HCT116 (cell line): Measurements from ENCODE around the gene HOMER1. TPM values are rescaled to one million over a fixed set of nuclear protein-coding genes. Genes with fewer than 3 reads are reported as not detected.

Experiments used
- ATAC-seq: fragments of 200-7000 bp; cut with Tn5 transposase; 2 replicates; pipeline ENCODE4 v1.9.1; 2020; ENCODE audit warnings: mild to moderate bottlenecking, moderate library complexity
- BruUV-seq: library from RNA; stranded (reverse); fragments of 400-500 nt; replicated peaks from 2 replicates; lab custom pipeline; 2021; lab: Mats Ljungman, UMichigan
- CTCF ChIA-PET: fragments of 300-600 bp; sonication (Branson Sonifier 250); formaldehyde crosslinking; loops from one replicate; lab custom pipeline; 2021; ENCODE audit warnings: antibody characterized with exemption; lab: Charles Lee
- POLR2A ChIA-PET: fragments of 300-600, 350-600 bp; sonication (Branson Sonifier 250); formaldehyde crosslinking; loops from one replicate; lab custom pipeline; 2021; ENCODE audit warnings: antibody characterized with exemption; lab: Charles Lee
- RAD21 ChIA-PET, 2 experiments: fragments of 300-600 bp; sonication (Branson Sonifier 250); formaldehyde crosslinking; loops; one replicate each; lab custom pipeline; 2023; ENCODE audit warnings: low total read pairs in 2 of 2; ENCODE audit not compliant: uncharacterized antibody in 2 of 2, unreplicated experiment in 2 of 2, low non-redundant PET in 1 of 2; lab: Charles Lee
- DNase-seq: peaks from one replicate; pipeline ENCODE4 v3.0.0-alpha.2; 2010; ENCODE audit warnings: low read depth, low spot score
- H2AFZ ChIP-seq: fragments of 200-600 bp; shearing (Covaris generic), sonication (generic); 2 replicates; pipeline ENCODE4 v1.6.1; 2017; ENCODE audit warnings: low read depth, mixed run types, mixed read lengths, antibody characterized with exemption, low read length; ENCODE audit not compliant: poor library complexity, severe bottlenecking
- H3K27ac ChIP-seq: 2 replicates; pipeline ENCODE4 v1.5.1; 2012; ENCODE audit warnings: low read depth, low read length
- H3K27me3 ChIP-seq: fragments of 200-600 bp; sonication (generic); 2 replicates; pipeline ENCODE4 v1.6.1; 2016; ENCODE audit warnings: mixed run types, low read length, mixed read lengths; ENCODE audit not compliant: insufficient read depth
- H3K36me3 ChIP-seq, 2 experiments: fragments of 200-500 bp in 1 of 2; fragments of 200-600 bp in 1 of 2; sonication (Bioruptor generic) in 1 of 2; sonication (generic) in 1 of 2; 2 replicates each; pipeline versions ENCODE4 v1.5.1 to v1.6.1; 2014 to 2016; ENCODE audit warnings: low read length in 2 of 2, inconsistent platforms in 1 of 2, mixed read lengths in 1 of 2, mixed run types in 1 of 2; ENCODE audit not compliant: insufficient read depth in 2 of 2, control insufficient read depth in 1 of 2
- H3K4me1 ChIP-seq, 2 experiments: fragments of 200-600 bp in 1 of 2; sonication (generic) in 1 of 2; 2 replicates each; pipeline versions ENCODE4 v1.5.1 to v1.6.1; 2012 to 2017; ENCODE audit warnings: low read length in 2 of 2, inconsistent platforms in 1 of 2, mild to moderate bottlenecking in 1 of 2, mixed read lengths in 1 of 2, mixed run types in 1 of 2, moderate library complexity in 1 of 2; ENCODE audit not compliant: insufficient read depth in 2 of 2, control insufficient read depth in 1 of 2
- H3K4me2 ChIP-seq: fragments of 200-600 bp; sonication (generic); 2 replicates; pipeline ENCODE4 v1.6.1; 2017; ENCODE audit warnings: mixed run types, low read length, mixed read lengths
- H3K4me3 ChIP-seq, 2 experiments: fragments of 200-600 bp in 1 of 2; sonication (generic) in 1 of 2; replicated peaks in 1 of 2; 2 replicates each; pipeline ENCODE4 v1.5.1; 2011 to 2016; ENCODE audit warnings: low read length in 2 of 2, control low read depth in 1 of 2, low read depth in 1 of 2, mild to moderate bottlenecking in 1 of 2, mixed read lengths in 1 of 2, mixed run types in 1 of 2
- H3K79me2 ChIP-seq: fragments of 200-600 bp; sonication (generic); 2 replicates; pipeline ENCODE4 v1.6.1; 2017; ENCODE audit warnings: mild to moderate bottlenecking, mixed run types, low read length, moderate library complexity, mixed read lengths; ENCODE audit not compliant: insufficient read depth
- H3K9ac ChIP-seq: fragments of 200-600 bp; sonication (generic); 2 replicates; pipeline ENCODE4 v1.6.1; 2016; ENCODE audit warnings: low read length, mixed read lengths
- H3K9me2 ChIP-seq: fragments of 200-600 bp; sonication (generic), shearing (Covaris generic); 2 replicates; pipeline ENCODE4 v1.6.1; 2017; ENCODE audit warnings: mixed run types, mild to moderate bottlenecking, moderate library complexity; ENCODE audit not compliant: insufficient read depth
- H3K9me3 ChIP-seq, 2 experiments: fragments of 200-500 bp in 1 of 2; fragments of 200-600 bp in 1 of 2; sonication (Bioruptor generic) in 1 of 2; sonication (generic) in 1 of 2; 2 replicates each; pipeline ENCODE4 v1.6.1; 2014 to 2017; ENCODE audit warnings: low read length in 2 of 2, mixed read lengths in 2 of 2, inconsistent platforms in 1 of 2, low read depth in 1 of 2, mild to moderate bottlenecking in 1 of 2, mixed run types in 1 of 2, moderate library complexity in 1 of 2; ENCODE audit not compliant: control insufficient read depth in 1 of 2, insufficient read depth in 1 of 2
- H4K20me1 ChIP-seq: fragments of 200-600 bp; sonication (generic), shearing (Covaris generic); 2 replicates; pipeline ENCODE4 v1.6.1; 2017; ENCODE audit warnings: mixed run types, mild to moderate bottlenecking, moderate library complexity; ENCODE audit not compliant: insufficient read depth
- EGR1 ChIP-seq: IDR thresholded peaks from 2 replicates; pipeline ENCODE4 v1.6.1; 2012; ENCODE audit warnings: low read depth
- ELF1 ChIP-seq: IDR thresholded peaks from 2 replicates; pipeline ENCODE4 v1.6.1; 2012; ENCODE audit warnings: low read depth, borderline replicate concordance
- EZH2 ChIP-seq: fragments of 200-600 bp; sonication (generic); IDR thresholded peaks from 2 replicates; pipeline ENCODE4 v1.6.1; 2017; ENCODE audit warnings: antibody characterized with exemption, mixed run types
- EZH2phosphoT487 ChIP-seq: fragments of 200-600 bp; IDR thresholded peaks from 2 replicates; pipeline ENCODE4 v1.6.1; 2018; ENCODE audit warnings: antibody characterized with exemption, borderline replicate concordance
- FOSL1 ChIP-seq: IDR thresholded peaks from 2 replicates; pipeline ENCODE4 v1.6.1; 2012; ENCODE audit warnings: low read depth
- JUND ChIP-seq: IDR thresholded peaks from 2 replicates; pipeline ENCODE4 v1.6.1; 2012
- POLR2A ChIP-seq: IDR thresholded peaks from 2 replicates; pipeline ENCODE4 v1.7.0; 2011; ENCODE audit warnings: borderline replicate concordance; ENCODE audit not compliant: insufficient read depth, insufficient read length; ENCODE audit errors: extremely low read depth
- POLR2AphosphoS5 ChIP-seq: IDR thresholded peaks from 2 replicates; pipeline ENCODE4 v1.6.1; 2011; ENCODE audit warnings: mild to moderate bottlenecking, low read depth, low read length, moderate library complexity
- SIN3A ChIP-seq: IDR thresholded peaks from 2 replicates; pipeline ENCODE4 v1.6.1; 2012; ENCODE audit warnings: low read depth
- SP1 ChIP-seq: IDR thresholded peaks from 2 replicates; pipeline ENCODE4 v1.6.1; 2012; ENCODE audit warnings: low read depth
- TCF7L2 ChIP-seq: IDR thresholded peaks from 2 replicates; pipeline ENCODE4 v1.7.0; 2011; ENCODE audit warnings: borderline replicate concordance, inconsistent platforms; ENCODE audit not compliant: insufficient read depth, insufficient read length; ENCODE audit errors: extremely low read depth
- YY1 ChIP-seq: IDR thresholded peaks from 2 replicates; pipeline ENCODE4 v1.6.1; 2011; ENCODE audit warnings: low read length, low read depth, moderate library complexity, mild to moderate bottlenecking; ENCODE audit not compliant: insufficient replicate concordance; ENCODE audit errors: extremely low read depth
- ZFX ChIP-seq: fragments of 450-650 bp; IDR thresholded peaks from 2 replicates; pipeline ENCODE4 v1.6.1; 2017
- ZNF274 ChIP-seq: fragments of 200-500 bp; sonication (Bioruptor generic); IDR thresholded peaks from 2 replicates; pipeline ENCODE4 v1.6.1; 2014; ENCODE audit warnings: mild to moderate bottlenecking, low read depth, low read length, inconsistent platforms
- intact Hi-C: fragments of 100-400 bp; cut with micrococcal nuclease; formaldehyde crosslinking; loops from 2 replicates; pipeline ENCODE4 v1.10.0; 2022
- total RNA-seq: library from RNA; stranded (reverse); gene quantifications from one replicate; pipeline ENCODE4 v1.2.1, GENCODE V29; 2021; ENCODE audit not compliant: unreplicated experiment
- TF ChIP-seq, protein P1 (sequence below): IDR thresholded peaks from 2 replicates; pipeline ENCODE4 v1.6.1; 2011; ENCODE audit warnings: mild to moderate bottlenecking, low read length, moderate library complexity; ENCODE audit not compliant: insufficient replicate concordance; ENCODE audit errors: extremely low read depth
- TF ChIP-seq, protein P2 (sequence below): IDR thresholded peaks from 2 replicates; pipeline ENCODE4 v1.6.1; 2012
- TF ChIP-seq, protein P3 (sequence below), 3 experiments: fragments of 200-600 bp in 1 of 3; sonication (generic) in 1 of 3; IDR thresholded peaks in 2 of 3; conservative IDR thresholded peaks in 1 of 3; 2 replicates each; pipeline ENCODE4 v1.5.1; 2012 to 2017; ENCODE audit warnings: low read depth in 2 of 3, low read length in 2 of 3, antibody characterized with exemption in 1 of 3, borderline replicate concordance in 1 of 3, control low read depth in 1 of 3, mild to moderate bottlenecking in 1 of 3, mixed read lengths in 1 of 3, mixed run types in 1 of 3, moderate library complexity in 1 of 3; ENCODE audit not compliant: insufficient read depth in 1 of 3
- TF ChIP-seq, protein P4 (sequence below): IDR thresholded peaks from 2 replicates; pipeline ENCODE4 v1.6.1; 2012; ENCODE audit warnings: low read depth

The HOMER1 gene
- total RNA-seq, 1 experiment from 2014 or later, result 21.4 TPM

DNA sequence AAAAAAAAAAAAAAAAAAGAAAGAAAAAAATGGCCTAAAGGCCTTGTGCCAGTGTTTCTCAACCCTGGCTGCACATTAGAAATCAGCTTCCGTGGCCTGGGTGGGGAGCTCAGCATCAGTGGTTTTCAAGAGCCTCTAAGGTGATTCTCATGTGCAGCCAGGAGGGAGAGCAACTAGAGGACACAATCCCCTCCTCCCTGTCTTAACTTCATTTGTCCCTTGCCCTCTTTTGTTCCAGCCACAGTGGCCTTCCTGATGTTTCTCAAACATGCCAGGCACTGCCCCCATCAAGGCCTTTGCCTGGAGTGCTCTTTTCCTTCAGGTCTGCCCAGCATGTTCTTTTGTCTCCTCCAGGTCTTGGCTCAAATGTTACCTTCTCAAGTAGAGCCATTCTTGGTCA lies 42.4 kb downstream of the HOMER1 start:
- Histone ChIP-seq H3K4me1 (no peaks in the 10 kb centered on the region), H3K4me3 (no peak overlapping the region), H4K20me1 (no peaks in the 10 kb centered on the region), H3K27ac (no peak overlapping the region), H3K36me3 (no peaks in the 10 kb centered on the region), H3K79me2 (peaks cover 42% of the 10 kb centered on the region), H3K9ac (no peak overlapping the region), H3K4me2 (no peak overlapping the region), H3K27me3 (no peaks in the 10 kb centered on the region), H3K9me3 (no peaks in the 10 kb centered on the region), H3K9me2 (no peaks in the 10 kb centered on the region), H2AFZ (no peak overlapping the region)
- DNase-seq, result no peak
- RAD21 ChIA-PET, result no interaction called here
- no peak for ATAC-seq
- TF ChIP-seq FOSL1 (no peak), EZH2 (no peak), SIN3A (no peak), TCF7L2 (no peak), JUND (no peak), ZFX (no peak), ZNF274 (no peak), EGR1 (no peak), POLR2A (no peak), POLR2AphosphoS5 (no peak), ELF1 (no peak), EZH2phosphoT487 (no peak), YY1 (no peak), SP1 (no peak)
- TF ChIP-seq, protein P1, sequence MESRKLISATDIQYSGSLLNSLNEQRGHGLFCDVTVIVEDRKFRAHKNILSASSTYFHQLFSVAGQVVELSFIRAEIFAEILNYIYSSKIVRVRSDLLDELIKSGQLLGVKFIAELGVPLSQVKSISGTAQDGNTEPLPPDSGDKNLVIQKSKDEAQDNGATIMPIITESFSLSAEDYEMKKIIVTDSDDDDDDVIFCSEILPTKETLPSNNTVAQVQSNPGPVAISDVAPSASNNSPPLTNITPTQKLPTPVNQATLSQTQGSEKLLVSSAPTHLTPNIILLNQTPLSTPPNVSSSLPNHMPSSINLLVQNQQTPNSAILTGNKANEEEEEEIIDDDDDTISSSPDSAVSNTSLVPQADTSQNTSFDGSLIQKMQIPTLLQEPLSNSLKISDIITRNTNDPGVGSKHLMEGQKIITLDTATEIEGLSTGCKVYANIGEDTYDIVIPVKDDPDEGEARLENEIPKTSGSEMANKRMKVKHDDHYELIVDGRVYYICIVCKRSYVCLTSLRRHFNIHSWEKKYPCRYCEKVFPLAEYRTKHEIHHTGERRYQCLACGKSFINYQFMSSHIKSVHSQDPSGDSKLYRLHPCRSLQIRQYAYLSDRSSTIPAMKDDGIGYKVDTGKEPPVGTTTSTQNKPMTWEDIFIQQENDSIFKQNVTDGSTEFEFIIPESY, result no peak
- TF ChIP-seq, protein P2, sequence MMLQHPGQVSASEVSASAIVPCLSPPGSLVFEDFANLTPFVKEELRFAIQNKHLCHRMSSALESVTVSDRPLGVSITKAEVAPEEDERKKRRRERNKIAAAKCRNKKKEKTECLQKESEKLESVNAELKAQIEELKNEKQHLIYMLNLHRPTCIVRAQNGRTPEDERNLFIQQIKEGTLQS, result no peak
- TF ChIP-seq, protein P3, sequence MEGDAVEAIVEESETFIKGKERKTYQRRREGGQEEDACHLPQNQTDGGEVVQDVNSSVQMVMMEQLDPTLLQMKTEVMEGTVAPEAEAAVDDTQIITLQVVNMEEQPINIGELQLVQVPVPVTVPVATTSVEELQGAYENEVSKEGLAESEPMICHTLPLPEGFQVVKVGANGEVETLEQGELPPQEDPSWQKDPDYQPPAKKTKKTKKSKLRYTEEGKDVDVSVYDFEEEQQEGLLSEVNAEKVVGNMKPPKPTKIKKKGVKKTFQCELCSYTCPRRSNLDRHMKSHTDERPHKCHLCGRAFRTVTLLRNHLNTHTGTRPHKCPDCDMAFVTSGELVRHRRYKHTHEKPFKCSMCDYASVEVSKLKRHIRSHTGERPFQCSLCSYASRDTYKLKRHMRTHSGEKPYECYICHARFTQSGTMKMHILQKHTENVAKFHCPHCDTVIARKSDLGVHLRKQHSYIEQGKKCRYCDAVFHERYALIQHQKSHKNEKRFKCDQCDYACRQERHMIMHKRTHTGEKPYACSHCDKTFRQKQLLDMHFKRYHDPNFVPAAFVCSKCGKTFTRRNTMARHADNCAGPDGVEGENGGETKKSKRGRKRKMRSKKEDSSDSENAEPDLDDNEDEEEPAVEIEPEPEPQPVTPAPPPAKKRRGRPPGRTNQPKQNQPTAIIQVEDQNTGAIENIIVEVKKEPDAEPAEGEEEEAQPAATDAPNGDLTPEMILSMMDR (IDR thresholded peaks at IDR 0.05 in 2 of 3, conservative IDR thresholded peaks at IDR 0.05 in 1 of 3; ENCODE audit: borderline replicate concordance in 1 of 3, insufficient read depth in 1 of 3, low read depth in 2 of 3, low read length in 2 of 3), result no peak
- TF ChIP-seq, protein P4, sequence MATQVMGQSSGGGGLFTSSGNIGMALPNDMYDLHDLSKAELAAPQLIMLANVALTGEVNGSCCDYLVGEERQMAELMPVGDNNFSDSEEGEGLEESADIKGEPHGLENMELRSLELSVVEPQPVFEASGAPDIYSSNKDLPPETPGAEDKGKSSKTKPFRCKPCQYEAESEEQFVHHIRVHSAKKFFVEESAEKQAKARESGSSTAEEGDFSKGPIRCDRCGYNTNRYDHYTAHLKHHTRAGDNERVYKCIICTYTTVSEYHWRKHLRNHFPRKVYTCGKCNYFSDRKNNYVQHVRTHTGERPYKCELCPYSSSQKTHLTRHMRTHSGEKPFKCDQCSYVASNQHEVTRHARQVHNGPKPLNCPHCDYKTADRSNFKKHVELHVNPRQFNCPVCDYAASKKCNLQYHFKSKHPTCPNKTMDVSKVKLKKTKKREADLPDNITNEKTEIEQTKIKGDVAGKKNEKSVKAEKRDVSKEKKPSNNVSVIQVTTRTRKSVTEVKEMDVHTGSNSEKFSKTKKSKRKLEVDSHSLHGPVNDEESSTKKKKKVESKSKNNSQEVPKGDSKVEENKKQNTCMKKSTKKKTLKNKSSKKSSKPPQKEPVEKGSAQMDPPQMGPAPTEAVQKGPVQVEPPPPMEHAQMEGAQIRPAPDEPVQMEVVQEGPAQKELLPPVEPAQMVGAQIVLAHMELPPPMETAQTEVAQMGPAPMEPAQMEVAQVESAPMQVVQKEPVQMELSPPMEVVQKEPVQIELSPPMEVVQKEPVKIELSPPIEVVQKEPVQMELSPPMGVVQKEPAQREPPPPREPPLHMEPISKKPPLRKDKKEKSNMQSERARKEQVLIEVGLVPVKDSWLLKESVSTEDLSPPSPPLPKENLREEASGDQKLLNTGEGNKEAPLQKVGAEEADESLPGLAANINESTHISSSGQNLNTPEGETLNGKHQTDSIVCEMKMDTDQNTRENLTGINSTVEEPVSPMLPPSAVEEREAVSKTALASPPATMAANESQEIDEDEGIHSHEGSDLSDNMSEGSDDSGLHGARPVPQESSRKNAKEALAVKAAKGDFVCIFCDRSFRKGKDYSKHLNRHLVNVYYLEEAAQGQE, result no peak
- POLR2A ChIA-PET, result no interaction called here
- intact Hi-C loops, result no loop called here
- no TSS peak for BruUV-seq
- CTCF ChIA-PET, result no interaction called here
